ENCODE results near the gene ADA.
"Not testable (repeated sequence)": the region's sequence is repeated elsewhere in the genome, so short reads cannot be mapped to it uniquely, and the experiment has no call there.

ADA gene

DNA sequence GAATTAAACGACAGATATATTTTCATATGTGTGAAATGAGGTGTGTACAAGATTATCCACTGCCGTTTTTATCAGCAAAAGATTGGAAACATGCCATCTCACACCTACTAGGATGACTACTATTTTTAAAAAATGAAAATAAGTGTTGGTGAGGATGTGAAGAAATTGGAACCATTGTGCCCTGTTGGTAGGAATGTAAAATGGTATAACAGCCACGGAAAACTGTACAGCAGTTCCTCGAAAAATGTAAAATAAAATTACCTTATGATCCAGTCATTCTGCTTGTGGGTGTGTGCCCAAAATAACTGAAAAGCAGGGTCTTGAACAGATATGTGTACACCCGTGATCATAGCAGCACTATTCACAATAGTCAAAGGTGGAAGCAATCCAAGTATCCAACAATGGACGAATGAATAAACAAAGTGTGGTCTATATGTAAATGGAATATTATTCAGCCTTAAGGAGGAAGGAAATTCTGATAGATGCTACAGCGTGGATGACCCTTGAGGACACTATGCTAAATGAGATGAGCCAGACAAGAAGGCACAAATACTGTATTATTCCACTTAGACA, 36.6 kb upstream of the ADA start:
- Histone ChIP-seq H3K9me3 (ENCODE audit: control insufficient read depth, insufficient read depth, low read length) (no peaks in the 10 kb centered on the region; the same call in 1 of the 2 replicates), H3K36me3 (ENCODE audit: insufficient read depth, low read length) (no peaks in the 10 kb centered on the region; the same call in 1 of the 2 replicates), H3K4me1 (ENCODE audit: insufficient read depth, low read length) (peaks cover 8% of the 10 kb centered on the region; the same call in 1 of the 2 replicates), H3K9ac (ENCODE audit: low read depth, low read length) (no peak overlapping the region)

DNA sequence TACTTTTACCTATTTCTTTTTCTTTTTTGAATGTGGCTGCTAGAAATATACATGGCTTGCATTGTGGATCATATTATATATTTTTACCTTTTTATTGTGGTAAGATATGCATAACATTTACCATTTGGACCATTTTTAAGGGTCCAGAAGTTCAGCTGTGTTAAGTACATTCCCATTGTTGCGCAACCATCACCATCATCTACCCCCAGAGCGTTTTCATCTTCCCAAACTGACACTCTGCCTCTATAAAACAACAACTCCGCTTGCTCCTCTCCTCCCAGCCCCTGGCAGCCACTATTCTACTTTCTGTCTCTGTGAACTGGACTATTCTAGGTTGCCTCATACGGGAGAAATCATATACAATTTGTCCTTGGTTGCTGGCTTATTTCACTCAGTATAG, 35.4 kb upstream of the ADA start:
- H3K4me1 ChIP-seq (ENCODE audit: insufficient read depth, low read length): 0 out of 2 replicates have a peak, but pooled peaks cover 3% of the 10 kb centered on the region
- no peak overlapping the region for H3K9ac ChIP-seq (ENCODE audit: low read depth, low read length)
- no peaks in the 10 kb centered on the region; the same call in 1 of the 2 replicates for H3K9me3 ChIP-seq (ENCODE audit: control insufficient read depth, insufficient read depth, low read length)
- no peaks in the 10 kb centered on the region; the same call in 1 of the 2 replicates for H3K36me3 ChIP-seq (ENCODE audit: insufficient read depth, low read length)

DNA sequence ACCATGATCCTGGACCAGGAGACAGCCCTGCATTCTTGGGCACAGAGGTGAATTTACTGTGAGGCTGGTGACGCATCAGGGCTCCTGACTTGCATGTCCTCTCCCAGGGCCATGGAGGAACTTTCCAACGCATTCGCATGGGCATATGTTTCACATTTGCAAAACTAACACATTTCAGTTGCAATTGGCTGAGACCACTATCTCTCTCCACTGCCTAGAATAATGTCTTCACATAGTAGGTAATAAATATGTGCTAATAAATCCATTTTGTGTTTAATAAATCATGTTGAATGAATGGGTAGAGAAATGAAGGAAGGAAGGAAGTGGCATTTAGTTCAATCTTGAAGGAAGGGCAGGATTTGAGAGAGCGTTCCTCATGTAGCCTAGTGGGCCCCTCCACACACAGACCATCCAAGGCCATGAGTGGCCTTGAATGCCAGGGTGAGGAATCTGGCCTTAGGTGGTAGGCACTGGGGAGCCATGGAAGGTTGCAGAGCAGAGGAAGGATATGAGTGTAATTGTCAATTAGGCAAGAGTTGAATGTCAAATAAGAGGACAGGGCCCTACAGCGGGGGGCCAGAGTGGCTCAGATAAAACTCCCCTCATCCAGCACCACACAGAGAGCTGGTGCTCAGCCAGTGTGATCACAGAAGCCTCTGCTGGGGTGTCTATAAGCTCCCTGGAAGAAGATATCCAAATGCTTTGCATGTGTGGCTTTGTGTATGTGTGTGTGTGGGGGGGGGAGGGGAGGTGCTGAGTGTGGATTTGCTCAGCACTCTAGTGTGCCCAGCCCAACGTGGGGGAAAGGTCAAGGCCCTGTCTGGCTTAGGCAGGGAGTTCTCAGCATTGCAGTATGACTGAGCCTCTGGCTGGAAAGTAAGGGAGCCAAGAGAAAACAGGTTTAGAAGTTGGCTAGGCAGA, 32.8 kb upstream of the ADA start:
- Histone ChIP-seq H3K9ac (ENCODE audit: low read depth, low read length) (no peak overlapping the region), H3K4me1 (ENCODE audit: insufficient read depth, low read length) (0 out of 2 replicates have a peak, but pooled peaks cover 3% of the 10 kb centered on the region), H3K9me3 (ENCODE audit: control insufficient read depth, insufficient read depth, low read length) (no peaks in the 10 kb centered on the region), H3K36me3 (ENCODE audit: insufficient read depth, low read length) (no peaks in the 10 kb centered on the region; the same call in 1 of the 2 replicates)

DNA sequence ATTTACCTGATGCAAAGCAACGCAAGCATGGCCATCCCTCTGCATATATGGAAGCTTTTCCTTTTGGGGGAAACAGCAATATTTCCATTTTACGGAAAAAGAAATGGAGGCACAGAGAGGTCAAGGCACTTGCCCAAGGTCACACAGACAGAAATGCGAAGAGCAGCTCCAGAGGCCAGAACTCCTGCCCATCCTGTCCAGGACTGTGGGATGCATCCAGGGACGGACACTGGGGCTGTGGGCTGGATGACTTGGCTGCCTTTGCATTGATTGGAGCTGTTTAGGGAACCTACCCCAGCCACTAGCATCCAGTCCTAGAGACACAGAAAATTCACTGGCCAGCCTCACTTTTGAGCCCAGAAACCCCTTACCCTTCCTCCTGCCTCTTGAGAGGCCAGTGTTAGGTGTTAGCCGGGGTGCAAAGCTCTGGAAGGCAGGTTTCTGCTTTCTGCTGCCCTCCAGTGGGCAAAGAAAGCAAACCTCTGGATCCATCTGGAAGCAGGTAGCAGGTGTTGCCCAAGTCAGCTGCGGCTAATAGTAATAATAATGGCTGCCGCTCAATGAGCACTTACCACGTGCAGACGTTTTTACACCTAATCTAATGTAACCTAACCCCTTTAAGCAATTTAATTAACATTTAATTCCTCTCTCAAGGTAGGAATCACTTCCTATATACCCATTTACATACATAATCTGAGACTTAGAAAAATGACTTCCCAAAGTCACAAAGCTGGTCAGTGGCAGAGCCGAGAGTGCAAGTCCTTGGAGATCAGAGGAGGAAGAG, 32.0 kb upstream of the ADA start:
- no peak overlapping the region for H3K9ac ChIP-seq (ENCODE audit: low read depth, low read length)
- H3K9me3 ChIP-seq (ENCODE audit: control insufficient read depth, insufficient read depth, low read length): no peaks in the 10 kb centered on the region
- H3K36me3 ChIP-seq (ENCODE audit: insufficient read depth, low read length): no peaks in the 10 kb centered on the region; the same call in 1 of the 2 replicates
- H3K4me1 ChIP-seq (ENCODE audit: insufficient read depth, low read length): 0 out of 2 replicates have a peak, but pooled peaks cover 3% of the 10 kb centered on the region

DNA sequence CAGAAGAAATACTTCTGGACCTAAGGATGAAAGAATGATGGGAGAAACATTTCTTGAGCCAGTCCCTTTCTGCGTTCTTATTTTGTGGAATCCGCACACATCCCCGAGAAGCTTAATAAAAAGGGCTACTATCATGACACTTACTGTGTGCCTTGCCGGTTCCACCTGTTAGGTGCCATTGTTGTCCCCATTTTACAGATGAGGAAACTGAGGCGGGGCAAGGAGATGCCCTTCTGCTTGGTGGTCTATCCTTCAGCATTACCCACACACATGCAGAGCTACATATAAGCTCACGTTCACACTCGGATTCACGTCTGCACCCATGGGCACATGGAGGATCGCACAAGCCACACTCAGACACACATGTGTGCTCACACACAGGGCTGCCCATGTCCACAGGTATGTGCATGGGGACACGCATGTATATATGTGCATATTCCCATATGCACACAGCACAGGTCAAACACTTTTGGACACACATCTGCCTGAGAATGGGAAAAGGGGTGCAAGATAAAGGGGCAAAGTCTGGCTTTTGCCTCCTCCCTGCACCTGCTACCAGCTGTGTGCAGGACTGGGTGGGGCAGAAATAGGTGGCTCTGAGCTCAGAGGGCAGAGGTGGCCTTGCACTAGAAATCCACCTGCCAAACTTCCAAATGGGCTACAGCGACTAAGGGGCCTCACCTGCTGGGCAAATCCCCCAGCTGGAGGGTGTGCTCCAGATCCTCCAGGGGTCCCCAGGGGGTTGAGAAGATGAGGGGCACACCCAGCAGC, 30.5 kb upstream of the ADA start:
- no peak overlapping the region for H3K9ac ChIP-seq (ENCODE audit: low read depth, low read length)
- 0 out of 2 replicates have a peak, but pooled peaks cover 3% of the 10 kb centered on the region for H3K4me1 ChIP-seq (ENCODE audit: insufficient read depth, low read length)
- H3K9me3 ChIP-seq (ENCODE audit: control insufficient read depth, insufficient read depth, low read length): no peaks in the 10 kb centered on the region
- no peaks in the 10 kb centered on the region for H3K36me3 ChIP-seq (ENCODE audit: insufficient read depth, low read length)

DNA sequence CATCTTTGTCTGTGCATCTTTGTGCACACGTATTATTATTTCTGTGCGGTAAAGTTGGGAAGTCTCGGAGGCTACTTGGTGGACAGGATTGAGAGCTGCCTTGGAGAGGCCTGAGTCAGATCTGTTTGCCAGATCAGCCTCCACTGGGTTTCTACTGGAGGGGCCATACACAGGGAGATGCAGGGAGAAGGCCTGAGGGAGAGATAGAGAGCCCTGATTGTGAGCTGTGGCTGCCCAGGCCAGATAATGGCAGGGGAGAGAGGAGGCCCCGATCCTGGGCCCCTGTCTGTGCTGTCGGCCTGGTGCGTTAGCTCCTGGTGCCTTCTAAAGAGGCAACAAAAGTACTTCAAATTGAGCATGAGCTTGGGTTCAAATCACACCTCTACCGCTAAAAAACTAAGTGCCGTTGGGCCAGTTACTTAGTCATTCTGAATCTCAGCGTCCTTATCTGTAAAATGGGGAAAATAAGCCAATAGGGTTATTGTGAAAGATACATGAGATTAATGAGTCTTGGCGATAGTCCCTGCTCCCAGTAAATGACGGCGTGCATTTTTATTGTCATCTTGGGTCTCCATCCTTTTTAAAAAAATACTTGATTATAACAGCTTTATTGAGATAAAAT, 27.6 kb upstream of the ADA start:
- Histone ChIP-seq H3K36me3 (ENCODE audit: insufficient read depth, low read length) (no peaks in the 10 kb centered on the region), H3K4me1 (ENCODE audit: insufficient read depth, low read length) (no peaks in the 10 kb centered on the region), H3K9ac (ENCODE audit: low read depth, low read length) (no peak overlapping the region), H3K9me3 (ENCODE audit: control insufficient read depth, insufficient read depth, low read length) (no peaks in the 10 kb centered on the region)

DNA sequence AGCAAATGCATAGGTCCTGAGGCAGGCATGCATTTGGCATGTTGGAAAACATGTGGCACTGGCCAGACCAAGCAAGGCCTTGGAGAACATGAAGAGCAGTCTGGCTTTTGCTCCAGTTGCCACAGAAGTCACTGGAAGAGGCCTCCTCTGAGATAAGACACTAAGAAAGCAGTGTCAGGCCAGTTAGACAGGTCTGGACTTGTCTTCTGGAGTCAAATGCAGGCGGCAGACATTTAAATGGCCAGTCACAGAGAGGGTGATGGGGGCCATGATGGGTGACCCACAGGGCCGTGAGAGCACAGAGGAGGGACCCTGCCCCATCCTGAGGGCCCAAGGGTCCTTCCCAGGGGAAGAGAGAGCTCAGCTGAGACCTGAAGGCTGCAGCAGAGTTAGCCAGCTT, 26.7 kb upstream of the ADA start:
- no peaks in the 10 kb centered on the region for H3K36me3 ChIP-seq (ENCODE audit: insufficient read depth, low read length)
- no peak overlapping the region for H3K9ac ChIP-seq (ENCODE audit: low read depth, low read length)

DNA sequence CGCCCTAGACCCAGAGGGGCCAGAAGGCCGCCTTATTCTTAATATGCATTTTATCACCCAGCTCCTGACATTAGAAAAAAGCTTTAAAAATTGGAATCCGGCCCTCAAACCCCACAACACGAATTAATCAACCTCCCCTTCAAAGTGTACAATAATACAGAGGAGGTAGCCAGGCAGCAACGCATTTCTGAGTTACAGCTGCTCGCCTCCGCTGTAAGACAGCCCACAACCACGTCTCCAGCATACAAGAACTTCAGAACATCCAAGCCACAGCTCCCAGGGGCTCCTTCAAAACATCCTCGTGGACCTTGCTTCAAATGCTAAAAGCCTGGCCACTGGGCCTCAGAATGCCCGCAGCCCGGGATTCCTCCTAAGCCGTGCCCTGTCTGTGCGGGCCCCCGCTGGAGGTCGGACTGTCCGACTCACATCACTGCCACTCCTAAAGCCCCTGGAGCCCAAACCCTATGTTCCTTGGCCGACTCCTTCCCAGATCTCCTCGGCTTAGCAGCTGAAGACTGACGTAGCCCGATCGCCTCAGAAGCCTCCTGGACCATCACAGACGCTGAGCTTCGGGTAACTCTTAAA, 20.9 kb upstream of the ADA start:
- not testable (repeated sequence) for H3K4me1 ChIP-seq (ENCODE audit: insufficient read depth, low read length); H3K9ac ChIP-seq (ENCODE audit: low read depth, low read length); H3K36me3 ChIP-seq (ENCODE audit: insufficient read depth, low read length); H3K9me3 ChIP-seq (ENCODE audit: control insufficient read depth, insufficient read depth, low read length)

More for the DNA sequence above, 26.7 kb upstream of the ADA start:
- Histone ChIP-seq H3K4me1 (ENCODE audit: insufficient read depth, low read length) (no peaks in the 10 kb centered on the region), H3K9me3 (ENCODE audit: control insufficient read depth, insufficient read depth, low read length) (no peaks in the 10 kb centered on the region)

DNA sequence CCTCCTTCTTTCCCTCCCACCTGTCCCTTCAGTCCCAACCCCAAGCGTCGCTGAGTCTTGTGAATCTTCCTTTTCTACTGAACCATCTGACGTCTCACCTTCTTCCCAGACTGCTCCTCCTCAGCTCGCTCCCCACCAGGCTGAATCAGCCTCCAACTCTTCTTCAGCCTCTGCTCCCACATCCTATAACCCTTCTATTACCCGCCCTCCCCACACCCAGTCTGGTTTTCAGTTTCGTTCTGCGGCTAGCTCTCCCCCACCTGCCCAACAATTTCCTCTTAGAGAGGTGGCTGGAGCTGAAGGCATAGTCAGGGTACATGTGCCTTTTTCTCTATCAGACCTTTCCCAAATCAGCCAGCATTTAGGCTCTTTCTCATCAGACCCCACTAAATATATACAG, 20.0 kb upstream of the ADA start:
- not testable (repeated sequence) for H3K36me3 ChIP-seq (ENCODE audit: insufficient read depth, low read length); H3K9ac ChIP-seq (ENCODE audit: low read depth, low read length); H3K9me3 ChIP-seq (ENCODE audit: control insufficient read depth, insufficient read depth, low read length); H3K4me1 ChIP-seq (ENCODE audit: insufficient read depth, low read length)

DNA sequence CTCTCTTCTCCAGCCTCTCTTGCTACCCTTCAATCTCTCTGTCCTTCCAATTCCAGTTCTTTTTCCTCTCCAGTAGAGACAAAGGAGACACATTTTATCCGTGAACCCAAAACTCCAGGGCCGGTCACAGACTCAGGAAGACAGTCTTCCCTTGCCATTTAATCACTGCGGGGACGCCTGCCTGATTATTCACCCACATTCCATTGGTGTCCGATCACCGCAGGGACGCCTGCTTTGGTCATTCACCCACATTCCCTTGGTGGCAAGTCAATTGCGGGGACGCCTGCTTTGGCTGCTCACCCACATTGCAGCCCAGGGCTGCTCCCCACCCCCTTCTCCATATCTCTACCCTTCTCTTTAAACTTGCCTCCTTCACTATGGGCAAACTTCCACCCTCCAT, 19.4 kb upstream of the ADA start:
- H3K4me1 ChIP-seq (ENCODE audit: insufficient read depth, low read length); H3K9ac ChIP-seq (ENCODE audit: low read depth, low read length); H3K36me3 ChIP-seq (ENCODE audit: insufficient read depth, low read length); H3K9me3 ChIP-seq (ENCODE audit: control insufficient read depth, insufficient read depth, low read length): not testable (repeated sequence)

DNA sequence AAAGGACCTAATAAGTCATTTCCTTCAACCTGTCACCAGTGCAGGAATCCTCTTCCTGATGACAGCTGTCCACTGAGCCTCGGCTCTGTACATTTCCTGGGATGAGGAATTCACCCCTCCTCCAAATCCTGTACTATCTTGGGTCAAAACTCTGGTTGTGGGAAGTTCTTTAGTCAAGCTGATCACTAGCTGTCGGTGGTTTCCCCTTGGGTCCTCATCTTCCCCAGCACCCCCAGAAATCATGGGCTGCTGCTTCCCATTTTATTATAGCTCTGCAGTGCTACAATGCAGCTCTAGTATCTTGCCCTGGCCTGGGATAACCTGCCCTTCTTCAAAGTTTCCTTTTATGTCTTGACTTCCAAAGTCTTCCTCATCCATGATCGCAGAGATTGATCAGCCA, 14.6 kb upstream of the ADA start:
- no peaks in the 10 kb centered on the region for H3K36me3 ChIP-seq (ENCODE audit: insufficient read depth, low read length)
- no peaks in the 10 kb centered on the region for H3K4me1 ChIP-seq (ENCODE audit: insufficient read depth, low read length)
- no peak overlapping the region for H3K9ac ChIP-seq (ENCODE audit: low read depth, low read length)
- no peaks in the 10 kb centered on the region for H3K9me3 ChIP-seq (ENCODE audit: control insufficient read depth, insufficient read depth, low read length)

DNA sequence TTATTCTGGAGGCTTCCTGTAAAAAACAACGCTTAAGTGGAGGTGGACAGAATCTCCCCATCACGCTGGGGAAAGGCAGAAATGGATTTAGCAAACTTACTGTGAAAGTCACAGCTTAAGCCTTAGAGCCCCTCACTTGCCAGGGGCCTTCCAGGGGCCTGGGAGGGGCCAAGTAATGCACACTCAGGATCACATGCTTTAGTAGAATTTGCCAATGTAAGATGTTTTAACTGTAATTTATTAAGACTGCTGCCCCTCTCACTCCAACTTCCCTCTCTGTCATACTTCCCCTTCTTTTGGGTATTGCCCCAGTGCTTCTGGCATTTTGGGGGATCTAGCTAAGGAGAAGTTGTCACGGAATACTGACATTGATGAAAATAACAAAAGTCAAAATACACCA, 12.6 kb upstream of the ADA start:
- Histone ChIP-seq H3K9ac (ENCODE audit: low read depth, low read length) (no peak overlapping the region), H3K36me3 (ENCODE audit: insufficient read depth, low read length) (no peaks in the 10 kb centered on the region), H3K9me3 (ENCODE audit: control insufficient read depth, insufficient read depth, low read length) (no peaks in the 10 kb centered on the region; the same call in 1 of the 2 replicates), H3K4me1 (ENCODE audit: insufficient read depth, low read length) (no peaks in the 10 kb centered on the region)

DNA sequence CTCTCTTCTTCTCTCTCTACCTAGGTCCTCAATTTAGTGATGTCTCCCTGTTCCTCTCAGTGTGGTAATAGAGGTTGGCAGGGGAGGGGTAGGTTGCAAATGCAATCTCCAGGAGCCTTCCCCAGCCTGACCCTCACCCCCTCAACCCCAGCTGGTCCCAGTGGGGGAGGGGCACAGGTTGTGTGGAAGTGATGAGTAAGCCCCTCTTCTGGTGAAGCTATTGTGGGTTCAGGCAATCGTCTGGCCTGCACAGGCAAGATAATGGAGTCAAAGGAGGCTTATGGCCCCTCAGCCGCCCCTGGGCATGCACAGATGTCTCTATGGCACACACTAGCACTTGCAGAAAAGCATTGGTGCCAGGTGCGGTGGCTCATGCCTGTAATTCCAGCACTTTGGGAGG, 10.8 kb upstream of the ADA start:
- Histone ChIP-seq H3K9ac (ENCODE audit: low read depth, low read length) (no peak overlapping the region), H3K9me3 (ENCODE audit: control insufficient read depth, insufficient read depth, low read length) (no peaks in the 10 kb centered on the region; the same call in 1 of the 2 replicates), H3K4me1 (ENCODE audit: insufficient read depth, low read length) (no peaks in the 10 kb centered on the region), H3K36me3 (ENCODE audit: insufficient read depth, low read length) (no peaks in the 10 kb centered on the region)
